NCI-H1048 (cell line): ENCODE measurements around the gene FNIP2.
"Not testable (repeated sequence)": the region's sequence is repeated elsewhere in the genome, so short reads cannot be mapped to it uniquely, and the experiment has no call there.

ENCODE experiments used
- DNase-seq: peaks from one replicate; lab custom pipeline; 2025; lab: John Stamatoyannopoulos, UW

The FNIP2 gene

GRCh38 chr4:158768555-158769174 lies at the start of gene FNIP2:
FNIP2 (plus strand) TSS chr4:158769026; CDS start chr4:158769213, 187 bp downstream.
- DNase-seq: no peak

GRCh38 chr4:158721680-158722079 lies 47.1 kb upstream of the FNIP2 start:
- no peak for DNase-seq

- DNase-seq: no peak
Observed at GRCh38 chr4:158722291-158722916, 46.4 kb upstream of the FNIP2 start.

- DNase-seq: peak; percentile 23
Observed at GRCh38 chr4:158722917-158723793, 45.7 kb upstream of the FNIP2 start, which contains the start of gene PPID. PPID (minus strand) TSS chr4:158723396; CDS start chr4:158723288, 108 bp downstream.

GRCh38 chr4:158724637-158725036 lies 44.2 kb upstream of the FNIP2 start:
- DNase-seq: no peak

GRCh38 chr4:158726633-158727032 lies 42.2 kb upstream of the FNIP2 start:
- no peak for DNase-seq

- no peak for DNase-seq
Observed at GRCh38 chr4:158728236-158728635, 40.6 kb upstream of the FNIP2 start.

- no peak for DNase-seq
Observed at GRCh38 chr4:158729716-158730559, 38.9 kb upstream of the FNIP2 start.

GRCh38 chr4:158738866-158739265 lies 30.0 kb upstream of the FNIP2 start:
- DNase-seq: no peak

GRCh38 chr4:158739600-158739999 lies 29.2 kb upstream of the FNIP2 start:
- DNase-seq: no peak

GRCh38 chr4:158741326-158742021 lies 27.4 kb upstream of the FNIP2 start:
- no peak for DNase-seq

GRCh38 chr4:158746537-158746936 lies 22.3 kb upstream of the FNIP2 start:
- not testable (repeated sequence) for DNase-seq

- DNase-seq: no peak
Observed at GRCh38 chr4:158750379-158750778, 18.4 kb upstream of the FNIP2 start.

- no peak for DNase-seq
Observed at GRCh38 chr4:158754385-158755180, 14.2 kb upstream of the FNIP2 start.

GRCh38 chr4:158755819-158756218 lies 13.0 kb upstream of the FNIP2 start:
- not testable (repeated sequence) for DNase-seq

GRCh38 chr4:158756588-158756987 lies 12.2 kb upstream of the FNIP2 start:
- no peak for DNase-seq

GRCh38 chr4:158758142-158758541 lies 10.7 kb upstream of the FNIP2 start:
- no peak for DNase-seq

GRCh38 chr4:158758703-158759102 lies 10.1 kb upstream of the FNIP2 start:
- no peak for DNase-seq

GRCh38 chr4:158759539-158759938 lies 9.3 kb upstream of the FNIP2 start:
- DNase-seq: not testable (repeated sequence)

GRCh38 chr4:158760866-158761265 lies 8.0 kb upstream of the FNIP2 start:
- DNase-seq: no peak
